Kidney epithelial cell (primary cell): ENCODE data around the gene STARD13. TPM values are rescaled to one million over a fixed set of nuclear protein-coding genes. Genes with fewer than 3 reads are reported as not detected.

ENCODE experiments used
- DNase-seq: peaks from one replicate; pipeline ENCODE4 v3.0.0-alpha.2; 2010; ENCODE audit warnings: low read depth
- H3K27me3 ChIP-seq: 2 replicates; pipeline ENCODE4 v1.6.0; 2011; ENCODE audit warnings: low read length; ENCODE audit not compliant: control insufficient read depth, insufficient read depth
- H3K36me3 ChIP-seq: 2 replicates; pipeline ENCODE4 v1.5.1; 2011; ENCODE audit warnings: low read length; ENCODE audit not compliant: control insufficient read depth, insufficient read depth
- H3K4me3 ChIP-seq: 2 replicates; pipeline ENCODE4 v1.5.1; 2011; ENCODE audit warnings: low read depth, mild to moderate bottlenecking, control low read depth, low read length
- CTCF ChIP-seq: IDR thresholded peaks from 2 replicates; pipeline ENCODE4 v1.5.1; 2011; ENCODE audit warnings: mild to moderate bottlenecking, moderate library complexity, low read length, control low read depth, inconsistent platforms; ENCODE audit not compliant: insufficient read depth, poor library complexity, severe bottlenecking
- total RNA-seq: library from RNA; depleted of rRNA; stranded (reverse); fragments of >200 nt; gene quantifications from 2 replicates; pipeline ENCODE4 v1.2.3, GENCODE V29; 2015

The STARD13 gene
- total RNA-seq, 1 donor from 2014 or later = 10.1 TPM

- Histone ChIP-seq H3K36me3 (no peaks in the 10 kb centered on the region), H3K4me3 (no peak overlapping the region), H3K27me3 (no peaks in the 10 kb centered on the region)
- DNase-seq = no peak
- no peak for TF ChIP-seq CTCF
These were observed 99.7 kb downstream of the STARD13 start for GRCh38 chr13:33185853-33186252.

GRCh38 chr13:33184530-33184929 lies 101.0 kb downstream of the STARD13 start:
- H3K27me3 ChIP-seq = no peaks in the 10 kb centered on the region
- no peak for DNase-seq
- H3K36me3 ChIP-seq = no peaks in the 10 kb centered on the region
- no peak for TF ChIP-seq CTCF
- H3K4me3 ChIP-seq = no peak overlapping the region

GRCh38 chr13:33184112-33184490 lies 101.5 kb downstream of the STARD13 start:
- no peak for DNase-seq

GRCh38 chr13:33183431-33184111 lies 102.0 kb downstream of the STARD13 start:
- Histone ChIP-seq H3K27me3 (no peaks in the 10 kb centered on the region), H3K4me3 (no peak overlapping the region), H3K36me3 (no peaks in the 10 kb centered on the region)
- DNase-seq = no peak
- TF ChIP-seq CTCF = no peak

More at GRCh38 chr13:33184112-33184490, 101.5 kb downstream of the STARD13 start:
- no peaks in the 10 kb centered on the region for H3K36me3 ChIP-seq
- TF ChIP-seq CTCF = no peak
- no peak overlapping the region for H3K4me3 ChIP-seq
- no peaks in the 10 kb centered on the region for H3K27me3 ChIP-seq

- Histone ChIP-seq H3K27me3 (no peaks in the 10 kb centered on the region), H3K4me3 (no peak overlapping the region), H3K36me3 (no peaks in the 10 kb centered on the region)
- DNase-seq = no peak
- TF ChIP-seq CTCF = no peak
These were observed 102.8 kb downstream of the STARD13 start for GRCh38 chr13:33182729-33183128.

GRCh38 chr13:33181264-33181663 lies 104.3 kb downstream of the STARD13 start:
- no peak for DNase-seq
- no peak for TF ChIP-seq CTCF

More at GRCh38 chr13:33181264-33181663, 104.3 kb downstream of the STARD13 start:
- H3K27me3 ChIP-seq = no peaks in the 10 kb centered on the region
- no peaks in the 10 kb centered on the region for H3K36me3 ChIP-seq
- no peak overlapping the region for H3K4me3 ChIP-seq
